Prostate gland (tissue), 2 donors: ENCODE data around the gene DMRTA1.

Source experiments
- CTCF ChIP-seq, 4 experiments: fragments of 200-600 bp in 2 of 4; fragments of 450-650 bp in 2 of 4; sonication (generic) in 2 of 4; IDR thresholded peaks; 1 replicate in 3 of 4; 2 replicates in 1 of 4; pipeline ENCODE4 v1.5.1; 2016 to 2019; ENCODE audit warnings: antibody characterized with exemption in 4 of 4, mild to moderate bottlenecking in 2 of 4, moderate library complexity in 2 of 4
- POLR2A ChIP-seq: fragments of 450-650 bp; IDR thresholded peaks from one replicate; pipeline ENCODE4 v1.6.1; 2016; ENCODE audit warnings: antibody characterized with exemption, mild to moderate bottlenecking

- TF ChIP-seq CTCF (IDR thresholded peaks at IDR 0.05) (no peak), POLR2A (no peak)
These were observed 12.9 kb upstream of the DMRTA1 start for GRCh38 chr9:22433691-22434090.
